HL-60/S4 treated with phorbol 12-myristate 13-acetate at 8.2 ng/mL for 4 days and 3 days (cell line): ENCODE measurements around the gene CAPN7.

ENCODE experiments used
- in situ Hi-C: fragments of 300-500 bp; cut with MboI; formaldehyde crosslinking; loops from 2 replicates; pipeline ENCODE4 v1.15.0; 2022; ENCODE audit warnings: low sequenced_read_pairs

The CAPN7 gene

GRCh38 chr3:15271785-15272381 lies 65.8 kb downstream of the CAPN7 start:
- in situ Hi-C loops = loop anchor here (25.0 kb wide), 1 partner anchor 290 kb away; no protein-coding TSS in a partner anchor

- in situ Hi-C loops = loop anchor here (25.0 kb wide), 1 partner anchor 290 kb away; no protein-coding TSS in a partner anchor
Measured at GRCh38 chr3:15272426-15273196, 66.6 kb downstream of the CAPN7 start.

GRCh38 chr3:15273227-15273626 lies 67.2 kb downstream of the CAPN7 start:
- in situ Hi-C loops = loop anchor here (25.0 kb wide), 1 partner anchor 289 kb away; no protein-coding TSS in a partner anchor

GRCh38 chr3:15276028-15276724 lies 70.1 kb downstream of the CAPN7 start:
- in situ Hi-C loops = no loop called here

- in situ Hi-C loops = no loop called here
Measured at GRCh38 chr3:15277861-15278500, 71.9 kb downstream of the CAPN7 start.

GRCh38 chr3:15279205-15279604 lies 73.2 kb downstream of the CAPN7 start:
- in situ Hi-C loops = no loop called here

- in situ Hi-C loops = no loop called here
Measured at GRCh38 chr3:15279671-15280402, 73.8 kb downstream of the CAPN7 start.

- in situ Hi-C loops = no loop called here
Measured at GRCh38 chr3:15280853-15281532, 74.9 kb downstream of the CAPN7 start.

GRCh38 chr3:15281817-15282216 lies 75.8 kb downstream of the CAPN7 start:
- in situ Hi-C loops = no loop called here

- in situ Hi-C loops = no loop called here
Measured at GRCh38 chr3:15283702-15284101, 77.7 kb downstream of the CAPN7 start.

GRCh38 chr3:15284121-15284889 lies 78.3 kb downstream of the CAPN7 start:
- in situ Hi-C loops = no loop called here

- in situ Hi-C loops = no loop called here
Measured at GRCh38 chr3:15286022-15286421, 80.0 kb downstream of the CAPN7 start.

- in situ Hi-C loops = no loop called here
Measured at GRCh38 chr3:15287565-15288330, 81.7 kb downstream of the CAPN7 start.

- in situ Hi-C loops = no loop called here
Measured at GRCh38 chr3:15288331-15289035, 82.4 kb downstream of the CAPN7 start.

- in situ Hi-C loops = no loop called here
Measured at GRCh38 chr3:15289661-15290060, 83.6 kb downstream of the CAPN7 start.

- in situ Hi-C loops = no loop called here
Measured at GRCh38 chr3:15290736-15291135, 84.7 kb downstream of the CAPN7 start.

- in situ Hi-C loops = no loop called here
Measured at GRCh38 chr3:15291589-15292541, 85.8 kb downstream of the CAPN7 start.
